Forelimb muscle (tissue), 1 donor: ENCODE data around the gene FECH. TPM values are rescaled to one million over a fixed set of nuclear protein-coding genes. Genes with fewer than 3 reads are reported as not detected.
"Not testable (repeated sequence)": the region's sequence is repeated elsewhere in the genome, so short reads cannot be mapped to it uniquely, and the experiment has no call there.

Source experiments
- DNase-seq: peaks from one replicate; pipeline ENCODE4 v3.0.0-alpha.2; 2013; ENCODE audit warnings: low read depth
- polyA plus RNA-seq: library from polyadenylated mRNA; unstranded; fragments of 120-200 nt; gene quantifications from one replicate; pipeline ENCODE4 v1.2.1, GENCODE V29; 2013; ENCODE audit not compliant: insufficient read length

Gene FECH
- polyA plus RNA-seq, 1 donor: 21.7 TPM

GRCh38 chr18:57533006-57533867 is 53.3 kb downstream of the FECH start:
- no peak for DNase-seq

DNA sequence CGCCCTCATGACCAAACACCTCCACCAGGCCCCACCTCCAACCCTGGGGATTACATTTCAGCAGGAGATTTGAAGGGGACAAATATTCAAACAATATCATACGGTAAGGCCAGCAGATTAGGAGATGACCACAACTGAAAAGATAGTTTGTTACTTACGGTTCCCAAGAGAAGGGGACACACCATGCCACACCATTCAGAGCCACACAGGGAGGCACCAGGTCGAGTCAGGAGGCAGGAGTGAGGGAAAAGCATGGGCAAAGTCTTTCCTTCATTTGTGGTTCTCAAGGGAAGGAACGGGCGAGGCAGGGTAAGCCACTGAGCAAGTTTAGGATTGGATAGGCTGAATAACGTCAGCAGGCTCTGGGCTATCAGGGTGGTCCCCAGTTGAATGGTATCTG is 57.4 kb downstream of the FECH start:
- no peak for DNase-seq

- no peak for DNase-seq
Observed at GRCh38 chr18:57527556-57528229, 58.8 kb downstream of the FECH start.

DNA sequence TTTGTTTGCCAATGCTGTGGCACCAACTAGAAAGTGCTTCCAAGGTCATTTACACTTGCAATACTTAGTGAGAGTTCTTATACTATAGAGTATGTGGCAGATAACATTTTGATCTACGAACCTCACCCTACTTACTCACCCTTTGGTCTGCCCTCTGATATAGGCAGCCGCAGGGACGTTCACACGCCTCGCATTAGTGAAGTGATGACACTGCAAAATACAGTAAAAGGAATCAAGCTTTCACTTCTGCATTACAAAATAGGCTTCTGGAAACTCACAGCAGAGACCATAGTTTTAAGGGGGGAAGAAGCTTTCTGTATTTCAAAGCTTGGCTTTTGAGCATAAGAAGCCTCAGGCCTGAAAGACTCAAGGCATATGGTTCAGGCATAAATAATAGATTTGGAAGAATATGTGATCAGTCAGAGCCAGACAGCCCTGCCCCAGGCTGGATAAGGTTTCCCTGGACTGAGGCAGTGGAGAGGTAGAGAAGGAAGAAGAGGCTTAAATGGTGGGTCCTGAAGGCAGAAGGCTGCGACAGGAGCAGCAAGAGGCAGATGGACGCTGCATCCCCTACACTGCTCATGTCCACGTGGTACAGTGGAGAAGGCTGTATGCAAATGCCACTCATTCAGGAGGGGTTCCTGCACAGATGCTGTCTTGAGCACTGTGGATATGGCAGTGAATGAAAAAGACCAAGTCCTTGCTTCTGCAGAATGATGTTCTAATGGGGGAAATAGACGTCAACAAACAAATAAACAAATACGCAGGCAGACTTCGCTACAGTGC is 63.1 kb downstream of the FECH start:
- DNase-seq: no peak

GRCh38 chr18:57522348-57522747 is 64.2 kb downstream of the FECH start:
- DNase-seq: not testable (repeated sequence)

GRCh38 chr18:57519668-57520424 is 66.7 kb downstream of the FECH start:
- no peak for DNase-seq

GRCh38 chr18:57518533-57518932 is 68.0 kb downstream of the FECH start:
- DNase-seq: no peak

DNA sequence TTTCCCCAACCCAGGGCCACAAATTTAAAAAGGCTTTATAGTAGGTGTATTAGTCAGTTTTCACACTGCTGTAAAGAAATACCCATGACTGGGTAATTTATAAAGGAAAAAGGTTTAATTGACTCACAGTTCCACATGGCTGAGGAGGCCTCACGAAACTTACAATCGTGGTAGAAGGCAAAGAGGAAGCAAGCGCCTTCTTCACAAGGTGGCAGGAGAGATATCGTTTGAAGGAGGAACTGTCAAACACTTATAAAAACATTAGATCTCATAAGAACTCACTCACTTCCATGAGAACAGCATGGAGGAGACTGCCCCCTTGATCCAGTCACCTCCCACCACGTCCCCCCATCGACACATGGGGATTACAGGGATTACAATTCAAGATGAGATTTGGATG is 70.4 kb downstream of the FECH start:
- no peak for DNase-seq

GRCh38 chr18:57505231-57505630 is 81.3 kb downstream of the FECH start:
- DNase-seq: no peak

DNA sequence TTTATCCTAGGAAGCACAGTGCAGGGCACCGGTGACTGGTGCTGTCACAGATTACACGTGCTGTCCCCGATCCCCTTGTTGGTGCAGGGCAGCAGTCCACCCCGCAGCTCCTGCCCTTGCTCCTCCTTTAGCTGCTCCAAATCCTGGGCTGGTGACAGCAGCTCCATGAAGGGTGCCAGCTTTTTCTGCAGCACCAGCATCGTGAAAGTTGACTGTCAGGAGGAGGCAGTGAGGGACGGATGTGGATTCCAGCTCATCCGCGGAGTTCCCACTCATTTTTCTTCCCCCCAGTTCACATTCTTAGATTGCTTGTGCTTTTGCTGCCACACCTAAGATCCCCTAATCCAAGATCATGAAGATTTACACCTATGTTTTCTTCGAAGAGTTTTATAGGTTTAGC is 83.9 kb downstream of the FECH start:
- DNase-seq: no peak

- DNase-seq: no peak
Observed at GRCh38 chr18:57498682-57499256, 87.7 kb downstream of the FECH start.

Other genes starting within 250 kb of the FECH start
- gene ST8SIA3, start 234.1 kb downstream of the FECH start, polyA plus RNA-seq: not detected
- gene ONECUT2, start 151.3 kb downstream of the FECH start, polyA plus RNA-seq: 0.04 TPM
- gene NARS1, start 35.1 kb upstream of the FECH start, polyA plus RNA-seq: 96.2 TPM
- 3.5 TPM for gene ATP8B1, start 216.6 kb upstream of the FECH start, polyA plus RNA-seq